Trophoblast cell (in vitro differentiated cells and primary cell): ENCODE results near the gene SYNPO2.
"Not testable (repeated sequence)": the region's sequence is repeated elsewhere in the genome, so short reads cannot be mapped to it uniquely, and the experiment has no call there.

Experiments
- DNase-seq, 2 donors: peaks; one replicate each; pipeline ENCODE4 v3.0.0-alpha.2; 2016
- H2AFZ ChIP-seq: 2 replicates; pipeline ENCODE4 v1.6.1; 2013; ENCODE audit warnings: low read length, moderate library complexity, mild to moderate bottlenecking; ENCODE audit not compliant: insufficient read depth, poor library complexity
- H2AK5ac ChIP-seq: 2 replicates; pipeline ENCODE4 v1.6.1; 2013; ENCODE audit warnings: mild to moderate bottlenecking, low read length
- H2BK120ac ChIP-seq: 2 replicates; pipeline ENCODE4 v1.6.1; 2013; ENCODE audit warnings: low read length, mild to moderate bottlenecking, moderate library complexity; ENCODE audit not compliant: insufficient read depth, poor library complexity
- H2BK12ac ChIP-seq: 2 replicates; pipeline ENCODE4 v1.6.1; 2013; ENCODE audit warnings: mild to moderate bottlenecking, low read length, moderate library complexity
- H2BK5ac ChIP-seq: 2 replicates; pipeline ENCODE4 v1.6.1; 2013; ENCODE audit warnings: low read length, low read depth, moderate library complexity, mild to moderate bottlenecking; ENCODE audit not compliant: poor library complexity
- H3K14ac ChIP-seq: 2 replicates; pipeline ENCODE4 v1.6.1; 2013; ENCODE audit warnings: mild to moderate bottlenecking, low read length
- H3K18ac ChIP-seq: 2 replicates; pipeline ENCODE4 v1.6.1; 2013; ENCODE audit warnings: mild to moderate bottlenecking, low read length
- H3K23ac ChIP-seq: 2 replicates; pipeline ENCODE4 v1.6.1; 2013; ENCODE audit warnings: low read length
- H3K27ac ChIP-seq: 2 replicates; pipeline ENCODE4 v1.5.1; 2013; ENCODE audit warnings: low read depth, mild to moderate bottlenecking, inconsistent platforms, low read length, moderate library complexity
- H3K27me3 ChIP-seq: 2 replicates; pipeline ENCODE4 v1.6.1; 2013; ENCODE audit warnings: inconsistent platforms, mild to moderate bottlenecking, low read length, moderate library complexity; ENCODE audit not compliant: insufficient read depth
- H3K36me3 ChIP-seq, 2 experiments: 1 replicate in 1 of 2; 2 replicates in 1 of 2; pipeline ENCODE4 v1.6.1; 2013; ENCODE audit warnings: low read length in 2 of 2, mild to moderate bottlenecking in 2 of 2, moderate library complexity in 1 of 2; ENCODE audit not compliant: insufficient read depth in 2 of 2, control insufficient read depth in 1 of 2
- H3K4ac ChIP-seq: 2 replicates; pipeline ENCODE4 v1.6.1; 2013; ENCODE audit warnings: low read depth, mild to moderate bottlenecking, low read length, moderate library complexity
- H3K4me1 ChIP-seq, 2 experiments: 1 replicate in 1 of 2; 2 replicates in 1 of 2; pipeline ENCODE4 v1.6.1; 2013; ENCODE audit warnings: low read length in 2 of 2, mild to moderate bottlenecking in 2 of 2, moderate library complexity in 1 of 2; ENCODE audit not compliant: insufficient read depth in 2 of 2, control insufficient read depth in 1 of 2
- H3K4me2 ChIP-seq: 2 replicates; pipeline ENCODE4 v1.6.1; 2013; ENCODE audit warnings: inconsistent platforms, mild to moderate bottlenecking, low read length, moderate library complexity
- H3K4me3 ChIP-seq: 2 replicates; pipeline ENCODE4 v1.5.1; 2013; ENCODE audit warnings: mild to moderate bottlenecking, low read depth, low read length, inconsistent platforms
- H3K79me1 ChIP-seq: one replicate; pipeline ENCODE4 v1.6.1; 2013; ENCODE audit warnings: low read length
- H3K79me2 ChIP-seq: 2 replicates; pipeline ENCODE4 v1.6.1; 2013; ENCODE audit warnings: low read length, mild to moderate bottlenecking; ENCODE audit not compliant: control insufficient read depth, insufficient read depth, poor library complexity
- H3K9ac ChIP-seq: 2 replicates; pipeline ENCODE4 v1.6.1; 2013; ENCODE audit warnings: mild to moderate bottlenecking, low read length
- H3K9me3 ChIP-seq: 2 replicates; pipeline ENCODE4 v1.6.1; 2013; ENCODE audit warnings: low read depth, mild to moderate bottlenecking, control low read depth, inconsistent platforms, low read length; ENCODE audit not compliant: insufficient read depth
- H4K12ac ChIP-seq: 2 replicates; pipeline ENCODE4 v1.6.1; 2013; ENCODE audit warnings: low read depth, mild to moderate bottlenecking, low read length, moderate library complexity
- H4K8ac ChIP-seq: 2 replicates; pipeline ENCODE4 v1.6.1; 2013; ENCODE audit warnings: low read depth, mild to moderate bottlenecking, low read length, moderate library complexity
- H4K91ac ChIP-seq: one replicate; pipeline ENCODE4 v1.6.1; 2013; ENCODE audit warnings: low read depth, mild to moderate bottlenecking, low read length, moderate library complexity
- WGBS: extraction: QIAGEN DNeasy Blood & Tissue Kit; methylation state at CpG from one replicate; pipeline ENCODE4 v1.1.7; 2013; ENCODE audit warnings: missing lambda C conversion rate; ENCODE audit not compliant: insufficient read length, insufficient coverage; ENCODE audit errors: extremely low coverage; 5-methylcytosine and 5-hydroxymethylcytosine counted together

SYNPO2 gene

DNA sequence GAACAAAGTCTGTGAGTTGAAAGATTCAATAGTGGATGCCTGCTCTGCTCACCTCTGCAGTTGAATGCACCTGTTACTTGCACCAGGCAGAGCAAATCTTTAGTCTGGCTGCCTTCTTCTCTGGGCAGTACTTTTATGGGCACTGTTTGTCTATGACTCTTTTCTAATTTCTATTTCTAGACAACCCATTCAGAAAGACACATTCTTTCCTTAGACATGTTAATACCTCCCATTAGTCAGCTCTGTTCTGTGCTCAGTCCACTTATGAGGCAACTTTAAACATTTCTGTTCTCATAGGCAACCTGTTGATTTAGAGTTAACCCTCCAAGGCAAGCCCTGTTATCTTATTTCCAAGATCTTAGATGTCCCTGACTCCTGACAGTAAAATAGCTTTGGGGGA is 108.9 kb downstream of the SYNPO2 start:
- Histone ChIP-seq H2AK5ac (no peak overlapping the region), H3K27me3 (no peaks in the 10 kb centered on the region), H3K79me1 (no peaks in the 10 kb centered on the region), H2BK5ac (no peak overlapping the region), H2BK120ac (no peak overlapping the region), H4K8ac (no peak overlapping the region), H2BK12ac (no peak overlapping the region), H3K4me2 (no peak overlapping the region), H3K27ac (no peak overlapping the region), H3K23ac (no peak overlapping the region), H3K14ac (no peak overlapping the region), H4K91ac (no peak overlapping the region), H3K4me3 (no peak overlapping the region), H2AFZ (no peak overlapping the region), H4K12ac (no peak overlapping the region), H3K79me2 (no peaks in the 10 kb centered on the region), H3K4me1 (no peaks in the 10 kb centered on the region), H3K9me3 (no peaks in the 10 kb centered on the region), H3K18ac (no peak overlapping the region), H3K9ac (no peak overlapping the region), H3K4ac (no peak overlapping the region), H3K36me3 (no peaks in the 10 kb centered on the region)
- DNase-seq: no peak

DNA sequence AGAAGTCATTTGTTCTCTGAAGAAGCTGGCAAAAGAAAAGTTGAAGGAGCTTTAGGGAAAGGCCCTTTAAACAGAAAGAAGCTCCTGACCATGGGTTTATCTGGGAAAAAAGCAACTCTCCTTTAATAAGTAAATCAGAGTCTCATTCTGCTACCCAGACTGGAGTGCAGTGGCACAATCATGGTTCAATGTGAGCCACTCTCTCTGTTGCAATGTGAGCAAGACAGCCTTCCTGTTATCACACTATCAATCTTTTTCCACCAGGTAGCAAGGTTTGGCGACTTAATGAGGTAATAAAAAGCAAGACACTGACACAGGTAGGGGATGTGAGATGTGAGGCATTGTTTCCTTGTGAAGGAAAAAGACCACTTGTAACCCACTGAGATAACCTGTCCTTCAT is 111.3 kb downstream of the SYNPO2 start:
- no peak overlapping the region for H2BK120ac ChIP-seq
- no peak overlapping the region for H4K12ac ChIP-seq
- H3K27me3 ChIP-seq: no peaks in the 10 kb centered on the region
- no peak overlapping the region for H3K18ac ChIP-seq
- no peak overlapping the region for H3K27ac ChIP-seq
- no peak overlapping the region for H2BK12ac ChIP-seq
- no peak overlapping the region for H3K4ac ChIP-seq
- no peak overlapping the region for H4K8ac ChIP-seq
- H3K4me2 ChIP-seq: no peak overlapping the region
- H3K4me3 ChIP-seq: no peak overlapping the region
- H3K14ac ChIP-seq: no peak overlapping the region
- H3K36me3 ChIP-seq: no peaks in the 10 kb centered on the region
- no peaks in the 10 kb centered on the region for H3K9me3 ChIP-seq
- H2BK5ac ChIP-seq: no peak overlapping the region
- DNase-seq: no peak
- WGBS: no CpG with 5 or more reads among the region's 1 CpG
- H2AK5ac ChIP-seq: no peak overlapping the region
- H2AFZ ChIP-seq: no peak overlapping the region
- H3K9ac ChIP-seq: no peak overlapping the region
- H3K4me1 ChIP-seq: no peaks in the 10 kb centered on the region
- H4K91ac ChIP-seq: no peak overlapping the region
- H3K79me1 ChIP-seq: no peaks in the 10 kb centered on the region
- H3K79me2 ChIP-seq: no peaks in the 10 kb centered on the region
- no peak overlapping the region for H3K23ac ChIP-seq

DNA sequence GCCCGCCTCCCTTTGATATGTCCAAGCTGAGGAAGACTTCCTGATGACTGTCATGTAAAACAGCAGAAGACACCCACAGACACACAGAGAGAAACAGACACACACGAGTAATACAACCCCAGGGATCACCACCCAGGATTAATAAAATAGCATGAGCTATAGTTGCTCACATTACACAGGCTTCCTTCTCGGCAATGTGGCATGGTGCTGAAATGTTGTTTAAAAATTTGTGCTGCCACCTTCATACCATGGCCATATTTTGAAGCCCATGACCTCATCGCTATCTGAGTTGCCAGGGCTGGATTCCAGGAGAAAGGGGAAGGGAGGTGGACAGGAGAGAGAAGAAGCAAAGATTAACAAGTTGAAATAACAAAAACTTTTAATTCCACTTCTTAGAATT is 111.7 kb downstream of the SYNPO2 start:
- Histone ChIP-seq H3K4ac (no peak overlapping the region), H2AFZ (no peak overlapping the region), H2BK12ac (no peak overlapping the region), H3K4me2 (no peak overlapping the region), H4K91ac (no peak overlapping the region), H3K79me2 (no peaks in the 10 kb centered on the region), H3K9me3 (no peaks in the 10 kb centered on the region), H3K36me3 (no peaks in the 10 kb centered on the region), H3K4me3 (no peak overlapping the region), H3K18ac (no peak overlapping the region), H3K23ac (no peak overlapping the region), H3K14ac (no peak overlapping the region), H2BK5ac (no peak overlapping the region), H3K27me3 (no peaks in the 10 kb centered on the region), H3K9ac (no peak overlapping the region), H3K79me1 (no peaks in the 10 kb centered on the region), H2AK5ac (no peak overlapping the region), H4K8ac (no peak overlapping the region), H3K27ac (no peak overlapping the region), H4K12ac (no peak overlapping the region), H2BK120ac (no peak overlapping the region), H3K4me1 (no peaks in the 10 kb centered on the region)
- DNase-seq: no peak
- no CpG with 5 or more reads among the region's 4 CpGs for WGBS

DNA sequence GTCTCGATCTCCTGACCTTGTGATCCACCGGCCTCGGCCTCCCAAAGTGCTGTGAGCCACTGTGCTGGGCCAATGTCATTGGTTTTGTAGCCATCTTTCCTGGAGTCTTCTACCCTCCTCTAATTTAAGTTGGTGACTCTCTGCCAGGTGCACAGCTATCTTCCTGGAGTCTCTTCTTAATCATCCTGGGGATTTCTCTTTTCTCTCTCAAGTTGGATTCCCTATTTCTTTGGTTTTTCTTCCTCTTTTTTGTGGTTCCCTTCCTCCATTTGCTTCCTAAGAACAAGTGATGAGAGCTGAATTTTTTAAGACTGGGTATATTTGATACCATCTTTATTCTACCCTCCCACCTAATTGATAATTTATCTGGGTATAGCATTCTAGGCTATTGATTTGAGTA is 113.8 kb downstream of the SYNPO2 start:
- Histone ChIP-seq H2AFZ (no peak overlapping the region), H3K14ac (no peak overlapping the region), H2AK5ac (no peak overlapping the region), H3K27me3 (no peaks in the 10 kb centered on the region), H3K4me2 (no peak overlapping the region), H2BK120ac (no peak overlapping the region), H3K79me1 (no peaks in the 10 kb centered on the region), H4K8ac (no peak overlapping the region), H3K36me3 (no peaks in the 10 kb centered on the region), H3K27ac (no peak overlapping the region), H3K23ac (no peak overlapping the region), H3K4ac (no peak overlapping the region), H3K4me3 (no peak overlapping the region), H3K9me3 (no peaks in the 10 kb centered on the region), H4K91ac (no peak overlapping the region), H2BK12ac (no peak overlapping the region), H4K12ac (no peak overlapping the region), H3K79me2 (no peaks in the 10 kb centered on the region), H3K9ac (no peak overlapping the region), H2BK5ac (no peak overlapping the region), H3K4me1 (no peaks in the 10 kb centered on the region), H3K18ac (no peak overlapping the region)
- WGBS: no CpG with 5 or more reads among the region's 3 CpGs
- no peak for DNase-seq

DNA sequence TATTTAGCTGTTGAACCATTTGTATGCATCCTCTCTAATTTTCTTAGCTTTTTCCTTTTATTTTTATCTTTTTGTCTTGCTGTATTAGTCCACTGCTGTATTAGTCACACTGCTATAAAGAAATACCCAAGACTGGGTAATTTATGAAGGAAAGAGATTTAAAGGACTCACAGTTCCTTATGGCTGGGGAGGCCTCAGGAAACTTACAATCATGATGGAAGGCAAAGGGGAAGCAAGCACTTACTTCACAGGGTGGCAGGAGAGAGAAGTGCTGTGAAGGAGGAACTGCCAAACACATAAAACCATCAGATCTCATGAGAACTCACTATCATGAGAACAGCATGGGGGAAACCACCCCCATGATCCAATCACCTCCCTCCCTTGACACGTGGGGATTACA is 114.3 kb downstream of the SYNPO2 start:
- H3K9me3 ChIP-seq, H3K36me3 ChIP-seq, H2AFZ ChIP-seq, H3K4me3 ChIP-seq, H3K79me2 ChIP-seq, H3K4ac ChIP-seq, H3K27me3 ChIP-seq, DNase-seq, H3K27ac ChIP-seq, H3K79me1 ChIP-seq, H3K18ac ChIP-seq, H3K4me1 ChIP-seq, H3K14ac ChIP-seq, H2BK12ac ChIP-seq, H4K91ac ChIP-seq, H2BK5ac ChIP-seq, H4K8ac ChIP-seq, H3K23ac ChIP-seq, H2AK5ac ChIP-seq, H2BK120ac ChIP-seq, H3K4me2 ChIP-seq, H3K9ac ChIP-seq, H4K12ac ChIP-seq: not testable (repeated sequence)
- WGBS: no CpG with 5 or more reads among the region's 1 CpG
